Suprapubic skin (tissue), 4 donors: ENCODE data around the gene SGPP1. TPM values are rescaled to one million over a fixed set of nuclear protein-coding genes. Genes with fewer than 3 reads are reported as not detected.

Source experiments
- DNase-seq, 2 donors: peaks; one replicate each; pipeline ENCODE4 v3.0.0-alpha.2; 2019; ENCODE audit warnings: low spot score in 2 of 2
- H3K27ac ChIP-seq: fragments of 200-600 bp; sonication (generic); one replicate; pipeline ENCODE4 v1.5.1; 2019
- H3K27me3 ChIP-seq: fragments of 200-600 bp; sonication (generic); one replicate; pipeline ENCODE4 v1.5.1; 2019
- H3K36me3 ChIP-seq: fragments of 200-600 bp; sonication (generic); one replicate; pipeline ENCODE4 v1.5.1; 2019
- H3K4me1 ChIP-seq: fragments of 200-600 bp; sonication (generic); one replicate; pipeline ENCODE4 v1.5.1; 2019
- H3K4me3 ChIP-seq: fragments of 200-600 bp; sonication (generic); one replicate; pipeline ENCODE4 v1.5.1; 2019; ENCODE audit warnings: mild to moderate bottlenecking
- H3K9me3 ChIP-seq: fragments of 200-600 bp; sonication (generic); one replicate; pipeline ENCODE4 v1.5.1; 2019
- EP300 ChIP-seq: sonication (generic); formaldehyde crosslinking; IDR thresholded peaks from one replicate; pipeline ENCODE4 v1.6.1; 2017; ENCODE audit warnings: antibody characterized with exemption
- POLR2A ChIP-seq, 2 donors: fragments of 450-650 bp; IDR thresholded peaks; one replicate each; pipeline ENCODE4 v1.6.1; 2017; ENCODE audit warnings: antibody characterized with exemption in 2 of 2, mild to moderate bottlenecking in 2 of 2, moderate library complexity in 2 of 2
- POLR2AphosphoS5 ChIP-seq, 3 donors: sonication (generic); formaldehyde crosslinking; IDR thresholded peaks; one replicate each; pipeline ENCODE4 v1.6.1; 2017; ENCODE audit warnings: antibody characterized with exemption in 3 of 3
- WGBS: methylation state at CpG from one replicate; pipeline ENCODE4 v1.1.5; 2018; 5-methylcytosine and 5-hydroxymethylcytosine counted together
- total RNA-seq, 4 donors: library from RNA; depleted of rRNA; stranded (reverse); fragments of >200 nt; gene quantifications; one replicate each; pipeline ENCODE4 v1.1.0, GENCODE V29; 2016
- TF ChIP-seq, protein P1 (sequence below), 2 donors: fragments of 200-600 bp in 1 of 2; fragments of 450-650 bp in 1 of 2; sonication (generic) in 1 of 2; IDR thresholded peaks; one replicate each; pipeline ENCODE4 v1.5.1; 2016 to 2019; ENCODE audit warnings: antibody characterized with exemption in 2 of 2, mild to moderate bottlenecking in 1 of 2, moderate library complexity in 1 of 2

Gene SGPP1
- total RNA-seq, 4 donors from 2014 or later: 5.4 to 10.9 (median 8.0) TPM

DNA sequence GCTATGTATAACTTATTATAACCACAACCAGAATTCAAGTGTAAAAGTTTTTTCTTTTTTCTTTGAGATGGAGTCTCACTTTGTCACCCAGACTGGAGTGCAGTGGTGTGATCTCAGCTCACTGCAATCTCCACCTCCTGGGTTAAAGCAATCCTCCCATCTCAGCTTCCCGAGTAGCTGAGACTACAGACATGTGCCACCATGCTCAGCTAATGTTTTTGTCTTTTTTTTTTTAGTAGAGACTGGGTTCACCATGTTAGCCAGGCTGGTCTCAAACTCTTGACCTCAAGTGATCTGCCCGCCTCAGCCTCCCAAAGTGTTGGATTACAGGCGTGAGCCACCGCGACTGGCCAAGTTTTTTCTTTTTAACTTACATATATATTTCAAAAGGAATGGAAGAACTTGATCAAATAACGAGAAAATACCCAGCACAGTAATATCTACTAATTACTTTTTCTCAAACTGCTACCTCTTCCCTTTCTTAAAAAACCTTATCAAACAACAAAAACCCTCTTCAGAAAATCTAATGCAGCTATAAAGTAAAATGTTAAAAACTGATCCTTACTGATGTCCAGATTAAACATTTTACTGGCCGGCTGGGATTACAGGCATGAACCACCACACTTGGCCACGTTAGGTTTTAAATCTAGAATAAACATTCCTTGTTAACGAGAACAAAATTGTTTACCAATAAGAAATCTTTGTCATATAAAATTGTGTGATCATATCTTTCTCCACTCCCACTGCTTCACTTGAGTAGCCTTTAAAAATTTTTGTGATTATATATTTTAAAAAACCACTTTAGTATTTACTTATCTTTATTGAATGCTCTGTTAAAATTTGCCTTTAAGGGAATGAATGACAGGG is 44.9 kb downstream of the SGPP1 start:
- DNase-seq: no peak
- H3K9me3 ChIP-seq: no peaks in the 10 kb centered on the region
- H3K27ac ChIP-seq: no peak overlapping the region
- H3K4me3 ChIP-seq: no peak overlapping the region
- no peaks in the 10 kb centered on the region for H3K36me3 ChIP-seq
- TF ChIP-seq POLR2AphosphoS5 (IDR thresholded peaks at IDR 0.05) (no peak), EP300 (no peak), POLR2A (IDR thresholded peaks at IDR 0.05) (no peak)
- TF ChIP-seq, protein P1, sequence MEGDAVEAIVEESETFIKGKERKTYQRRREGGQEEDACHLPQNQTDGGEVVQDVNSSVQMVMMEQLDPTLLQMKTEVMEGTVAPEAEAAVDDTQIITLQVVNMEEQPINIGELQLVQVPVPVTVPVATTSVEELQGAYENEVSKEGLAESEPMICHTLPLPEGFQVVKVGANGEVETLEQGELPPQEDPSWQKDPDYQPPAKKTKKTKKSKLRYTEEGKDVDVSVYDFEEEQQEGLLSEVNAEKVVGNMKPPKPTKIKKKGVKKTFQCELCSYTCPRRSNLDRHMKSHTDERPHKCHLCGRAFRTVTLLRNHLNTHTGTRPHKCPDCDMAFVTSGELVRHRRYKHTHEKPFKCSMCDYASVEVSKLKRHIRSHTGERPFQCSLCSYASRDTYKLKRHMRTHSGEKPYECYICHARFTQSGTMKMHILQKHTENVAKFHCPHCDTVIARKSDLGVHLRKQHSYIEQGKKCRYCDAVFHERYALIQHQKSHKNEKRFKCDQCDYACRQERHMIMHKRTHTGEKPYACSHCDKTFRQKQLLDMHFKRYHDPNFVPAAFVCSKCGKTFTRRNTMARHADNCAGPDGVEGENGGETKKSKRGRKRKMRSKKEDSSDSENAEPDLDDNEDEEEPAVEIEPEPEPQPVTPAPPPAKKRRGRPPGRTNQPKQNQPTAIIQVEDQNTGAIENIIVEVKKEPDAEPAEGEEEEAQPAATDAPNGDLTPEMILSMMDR (IDR thresholded peaks at IDR 0.05): no peak
- H3K27me3 ChIP-seq: no peaks in the 10 kb centered on the region
- WGBS: 92% methylated on average over 9 of the region's 9 CpGs
- H3K4me1 ChIP-seq: peaks cover 5% of the 10 kb centered on the region

DNA sequence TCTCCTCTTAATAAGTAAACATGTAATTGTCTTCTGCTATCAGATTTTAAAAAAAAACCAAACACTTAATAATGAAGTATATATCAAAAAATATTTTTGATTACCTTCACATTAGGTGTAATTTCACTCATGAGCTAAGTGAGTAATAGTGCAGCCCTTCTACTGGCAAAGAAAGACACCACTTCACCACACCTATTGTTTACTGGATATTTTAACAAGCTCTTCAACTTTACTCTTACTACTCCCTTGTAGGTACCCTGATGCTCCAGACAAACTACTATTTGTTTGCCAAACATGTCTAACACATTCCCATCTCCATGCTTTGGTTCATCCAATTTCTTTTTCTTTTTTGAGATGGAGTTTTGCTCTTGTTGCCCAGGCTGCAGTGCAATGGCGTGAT is 49.3 kb downstream of the SGPP1 start:
- DNase-seq: no peak
- H3K9me3 ChIP-seq: no peaks in the 10 kb centered on the region
- H3K4me1 ChIP-seq: peaks cover 10% of the 10 kb centered on the region
- TF ChIP-seq, protein P1 (IDR thresholded peaks at IDR 0.05): no peak
- TF ChIP-seq POLR2A (IDR thresholded peaks at IDR 0.05): no peak
- H3K27ac ChIP-seq: no peak overlapping the region
- 100% methylated on average over 1 of the region's 1 CpG for WGBS
- peaks cover 2% of the 10 kb centered on the region for H3K27me3 ChIP-seq
- no peak overlapping the region for H3K4me3 ChIP-seq
- H3K36me3 ChIP-seq: no peaks in the 10 kb centered on the region

DNA sequence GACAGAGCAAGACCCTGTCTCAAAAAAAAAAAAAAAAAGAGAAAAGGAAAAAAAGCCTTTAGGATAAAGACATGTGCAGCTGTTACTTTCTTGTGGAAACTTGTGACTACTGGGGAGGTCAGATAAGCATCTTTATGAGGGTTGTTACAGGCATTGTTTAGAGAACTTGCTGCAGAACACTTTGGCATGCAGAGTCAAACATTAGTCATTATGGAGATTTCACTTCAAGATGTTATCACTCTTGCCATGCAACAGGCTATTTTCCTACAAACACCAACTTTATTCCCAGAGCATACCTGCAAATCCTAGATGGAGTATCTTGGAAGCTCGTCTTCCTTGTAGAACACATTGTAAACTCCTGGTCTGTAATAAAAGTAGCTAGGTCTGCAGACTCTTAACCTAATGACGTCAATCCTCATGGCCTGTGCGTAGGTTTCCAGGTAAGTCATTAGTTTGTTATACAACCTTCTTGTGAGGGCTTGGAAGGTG is 49.9 kb downstream of the SGPP1 start:
- no peak overlapping the region for H3K27ac ChIP-seq

DNA sequence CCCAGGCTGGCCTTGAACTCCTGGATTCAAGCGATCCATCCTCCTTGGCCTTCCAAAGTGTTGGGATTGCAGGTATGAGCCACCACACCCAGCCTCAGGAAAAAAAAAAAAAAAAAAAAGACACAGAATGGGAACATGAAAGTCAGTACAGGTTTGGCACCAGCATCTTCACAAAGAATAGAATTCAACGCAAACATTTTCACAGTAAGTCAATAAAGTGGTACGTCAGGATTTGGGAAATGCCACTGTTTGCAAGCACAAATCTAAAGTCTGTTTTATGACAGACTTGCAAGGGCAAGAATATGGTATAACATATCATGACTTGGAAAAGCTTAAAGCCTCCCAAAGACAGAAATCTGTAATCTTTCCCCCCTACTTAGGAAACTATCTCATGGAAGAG is 51.2 kb downstream of the SGPP1 start:
- TF ChIP-seq EP300: no peak
- TF ChIP-seq POLR2A (IDR thresholded peaks at IDR 0.05): no peak
- TF ChIP-seq POLR2AphosphoS5 (IDR thresholded peaks at IDR 0.05): no peak
- TF ChIP-seq, protein P1 (IDR thresholded peaks at IDR 0.05): no peak
- DNase-seq: no peak
- no peaks in the 10 kb centered on the region for H3K36me3 ChIP-seq

More for the DNA sequence above, 49.9 kb downstream of the SGPP1 start:
- peaks cover 10% of the 10 kb centered on the region for H3K4me1 ChIP-seq
- H3K36me3 ChIP-seq: no peaks in the 10 kb centered on the region
- no peak overlapping the region for H3K4me3 ChIP-seq
- 31% methylated on average over 3 of the region's 3 CpGs for WGBS
- no peak for DNase-seq
- TF ChIP-seq POLR2AphosphoS5 (IDR thresholded peaks at IDR 0.05) (peak in 1 of 3 donors; percentile 32), EP300 (no peak)
- H3K9me3 ChIP-seq: no peaks in the 10 kb centered on the region
- peaks cover 2% of the 10 kb centered on the region for H3K27me3 ChIP-seq

DNA sequence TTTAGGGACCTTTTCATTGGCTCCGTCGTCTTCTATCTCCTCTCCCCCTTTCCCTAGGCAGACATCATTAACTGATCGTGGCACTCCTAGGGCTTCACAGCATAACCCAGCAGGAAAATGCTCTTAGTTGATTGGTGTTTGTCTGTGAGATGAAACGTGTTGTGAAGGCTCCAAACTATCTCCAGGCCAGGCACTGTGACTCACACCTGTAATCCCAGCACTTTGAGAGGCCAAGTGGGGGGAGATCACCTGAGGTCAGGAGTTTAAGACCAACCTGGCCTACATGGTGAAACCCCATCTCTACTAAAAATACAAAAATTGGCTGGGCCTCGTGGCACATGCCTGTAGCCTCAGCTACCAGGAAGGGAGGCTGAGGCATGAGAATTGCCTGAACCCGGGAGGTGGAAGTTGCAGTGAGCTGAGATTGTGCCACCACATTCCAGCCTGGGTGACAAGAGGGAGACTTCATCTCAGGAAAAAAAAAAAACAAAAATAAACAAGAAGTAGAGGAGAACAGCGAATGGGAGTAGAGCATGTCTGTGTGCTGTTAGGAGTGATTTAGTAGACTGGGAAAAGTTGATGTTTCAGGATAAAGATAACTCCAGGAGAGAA is 53.9 kb downstream of the SGPP1 start:
- DNase-seq: no peak
- Histone ChIP-seq H3K4me3 (no peak overlapping the region), H3K9me3 (no peaks in the 10 kb centered on the region), H3K4me1 (peaks cover 14% of the 10 kb centered on the region), H3K27me3 (peaks cover 2% of the 10 kb centered on the region), H3K36me3 (no peaks in the 10 kb centered on the region), H3K27ac (no peak overlapping the region)
- TF ChIP-seq, protein P1 (IDR thresholded peaks at IDR 0.05): no peak
- no peak for TF ChIP-seq EP300
- no peak for TF ChIP-seq POLR2A (IDR thresholded peaks at IDR 0.05)
- 89% methylated on average over 7 of the region's 7 CpGs for WGBS

More for the DNA sequence above, 51.2 kb downstream of the SGPP1 start:
- no peak overlapping the region for H3K27ac ChIP-seq
- no peak overlapping the region for H3K4me3 ChIP-seq
- 80% methylated on average over 3 of the region's 3 CpGs for WGBS
- H3K9me3 ChIP-seq: no peaks in the 10 kb centered on the region
- peaks cover 2% of the 10 kb centered on the region for H3K27me3 ChIP-seq
- H3K4me1 ChIP-seq: peaks cover 14% of the 10 kb centered on the region
